Ishikawa (cell line): ENCODE measurements around the gene OPCML.

Experiments
- CEBPB ChIP-seq: IDR thresholded peaks from 2 replicates; pipeline ENCODE4 v1.6.1; 2012
- CREB1 ChIP-seq: IDR thresholded peaks from 2 replicates; pipeline ENCODE4 v1.6.1; 2012; ENCODE audit warnings: low read depth
- EGR1 ChIP-seq: IDR thresholded peaks from 2 replicates; pipeline ENCODE4 v1.6.1; 2012
- EP300 ChIP-seq: IDR thresholded peaks from 2 replicates; pipeline ENCODE4 v1.6.1; 2012; ENCODE audit warnings: borderline replicate concordance
- FOXM1 ChIP-seq: IDR thresholded peaks from 2 replicates; pipeline ENCODE4 v1.6.1; 2012; ENCODE audit warnings: low read depth, borderline replicate concordance
- MAX ChIP-seq: IDR thresholded peaks from 2 replicates; pipeline ENCODE4 v1.6.1; 2012
- NFIC ChIP-seq: IDR thresholded peaks from 2 replicates; pipeline ENCODE4 v1.6.1; 2012
- RAD21 ChIP-seq: IDR thresholded peaks from 2 replicates; pipeline ENCODE4 v1.6.1; 2012; ENCODE audit warnings: low read depth
- REST ChIP-seq: IDR thresholded peaks from 2 replicates; pipeline ENCODE4 v1.6.1; 2012; ENCODE audit warnings: low read depth, mild to moderate bottlenecking
- TAF1 ChIP-seq: IDR thresholded peaks from 2 replicates; pipeline ENCODE4 v1.6.1; 2012; ENCODE audit warnings: low read depth, mild to moderate bottlenecking
- TCF12 ChIP-seq: IDR thresholded peaks from 2 replicates; pipeline ENCODE4 v1.6.1; 2012; ENCODE audit warnings: low read depth
- TEAD4 ChIP-seq: IDR thresholded peaks from 2 replicates; pipeline ENCODE4 v1.6.1; 2012
- USF1 ChIP-seq: IDR thresholded peaks from 2 replicates; pipeline ENCODE4 v1.6.1; 2012
- YY1 ChIP-seq: IDR thresholded peaks from 2 replicates; pipeline ENCODE4 v1.6.1; 2012; ENCODE audit warnings: low read depth
- ZBTB7A ChIP-seq: IDR thresholded peaks from 2 replicates; pipeline ENCODE4 v1.6.1; 2012; ENCODE audit warnings: low read depth

The OPCML gene

GRCh38 chr11:132983641-132983978, 548.7 kb downstream of the OPCML start:
- no peak for TF ChIP-seq TEAD4
- no peak for TF ChIP-seq USF1
- TF ChIP-seq CREB1, result no peak
- TF ChIP-seq TCF12, result no peak
- TF ChIP-seq ZBTB7A, result no peak

- TF ChIP-seq NFIC (no peak), RAD21 (no peak), TEAD4 (no peak), YY1 (no peak), CEBPB (no peak), ZBTB7A (no peak)
These were observed 549.3 kb downstream of the OPCML start for GRCh38 chr11:132982772-132983640.

- TF ChIP-seq TEAD4, result no peak
- no peak for TF ChIP-seq EGR1
- no peak for TF ChIP-seq TAF1
- no peak for TF ChIP-seq RAD21
- no peak for TF ChIP-seq ZBTB7A
- TF ChIP-seq FOXM1, result no peak
- TF ChIP-seq NFIC, result no peak
- TF ChIP-seq USF1, result no peak
- no peak for TF ChIP-seq REST
- no peak for TF ChIP-seq TCF12
- no peak for TF ChIP-seq YY1
- no peak for TF ChIP-seq MAX
- TF ChIP-seq EP300, result no peak
- no peak for TF ChIP-seq CEBPB
- no peak for TF ChIP-seq CREB1
These were observed 551.0 kb downstream of the OPCML start for GRCh38 chr11:132981131-132981956.

- TF ChIP-seq ZBTB7A (no peak), TCF12 (no peak), CEBPB (no peak), NFIC (no peak), REST (no peak), EGR1 (no peak), TAF1 (no peak), EP300 (no peak), RAD21 (no peak), USF1 (no peak), FOXM1 (no peak), MAX (no peak), YY1 (no peak), TEAD4 (no peak)
These were observed 551.6 kb downstream of the OPCML start for GRCh38 chr11:132980670-132981069.

GRCh38 chr11:132977746-132978145, 554.6 kb downstream of the OPCML start:
- TF ChIP-seq CREB1, result no peak
- no peak for TF ChIP-seq EP300
- no peak for TF ChIP-seq ZBTB7A
- no peak for TF ChIP-seq CEBPB
- no peak for TF ChIP-seq REST
- TF ChIP-seq MAX, result no peak
- TF ChIP-seq EGR1, result no peak
- TF ChIP-seq TCF12, result no peak
